ENCODE results near the gene PPP1R9B. TPM values are rescaled to one million over a fixed set of nuclear protein-coding genes. Genes with fewer than 3 reads are reported as not detected.

Gene PPP1R9B
- total and polyA plus RNA-seq, 4 donors = 0.90 to 26.1 (median 7.1) TPM

DNA sequence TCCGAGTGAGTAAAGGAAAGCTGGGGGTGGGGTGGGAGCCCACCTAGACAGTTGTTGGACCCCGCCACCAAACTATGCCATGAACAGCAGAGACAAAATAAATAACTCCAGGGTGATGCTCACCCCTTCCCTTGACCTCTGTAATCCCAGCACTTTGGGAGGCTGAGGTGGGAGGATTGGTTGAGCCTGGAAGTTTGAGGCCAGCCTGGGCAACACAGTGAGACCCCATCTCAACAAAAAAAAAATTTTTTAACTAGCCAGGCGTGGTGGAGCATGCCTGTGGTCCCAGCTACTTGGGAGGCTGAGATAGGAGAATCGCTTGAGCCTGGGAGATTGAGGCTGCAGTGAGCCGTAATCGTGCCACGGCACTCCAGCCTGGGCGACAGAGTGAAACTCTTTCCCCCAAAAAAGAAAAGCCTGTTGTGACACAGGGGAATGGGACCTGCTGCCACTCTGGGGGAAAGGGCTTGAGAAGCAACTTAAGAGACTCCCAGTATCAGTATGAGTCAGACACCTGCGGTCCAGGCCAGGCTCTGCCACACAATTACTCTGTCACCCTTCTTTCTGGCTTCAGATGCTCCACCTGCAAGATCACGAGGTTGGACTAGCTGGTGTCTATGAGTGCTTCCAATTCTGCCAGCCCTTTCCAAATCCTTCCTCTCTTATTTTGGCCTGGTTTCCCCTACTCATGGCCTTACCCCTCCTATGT, 20.3 kb upstream of the PPP1R9B start:
- no peak overlapping the region for H3K9ac ChIP-seq (ENCODE audit: low read depth in 1 of 2, low read length in 2 of 2)
- DNase-seq (ENCODE audit: low spot score) = no peak
- 88% methylated on average over 10 of the region's 10 CpGs for WGBS
- H3K9me3 ChIP-seq (ENCODE audit: control insufficient read depth in 4 of 4, low read length in 3 of 4) = no peaks in the 10 kb centered on the region
- H3K36me3 ChIP-seq (ENCODE audit: control insufficient read depth in 4 of 4, insufficient read depth in 3 of 4, low read depth in 1 of 4, low read length in 3 of 4) = no peaks in the 10 kb centered on the region
- TF ChIP-seq GABPA (IDR thresholded peaks at IDR 0.05 in 1 of 2, conservative IDR thresholded peaks at IDR 0.05 in 1 of 2) (no peak), RXRA (IDR thresholded peaks at IDR 0.05) (no peak), JUND (IDR thresholded peaks at IDR 0.05) (no peak), HNF4G (IDR thresholded peaks at IDR 0.05) (no peak), YY1 (IDR thresholded peaks at IDR 0.05) (no peak), HNF4A (conservative IDR thresholded peaks at IDR 0.05) (no peak), FOXA1 (IDR thresholded peaks at IDR 0.05) (no peak), NR2F2 (IDR thresholded peaks at IDR 0.05) (no peak), EGR1 (IDR thresholded peaks at IDR 0.05; ENCODE audit: low read depth in 2 of 2) (no peak), TAF1 (conservative IDR thresholded peaks at IDR 0.05) (no peak), SP1 (IDR thresholded peaks at IDR 0.05) (no peak)
- TF ChIP-seq, protein P1, sequence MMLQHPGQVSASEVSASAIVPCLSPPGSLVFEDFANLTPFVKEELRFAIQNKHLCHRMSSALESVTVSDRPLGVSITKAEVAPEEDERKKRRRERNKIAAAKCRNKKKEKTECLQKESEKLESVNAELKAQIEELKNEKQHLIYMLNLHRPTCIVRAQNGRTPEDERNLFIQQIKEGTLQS (IDR thresholded peaks at IDR 0.05) = no peak
- TF ChIP-seq, protein P2, sequence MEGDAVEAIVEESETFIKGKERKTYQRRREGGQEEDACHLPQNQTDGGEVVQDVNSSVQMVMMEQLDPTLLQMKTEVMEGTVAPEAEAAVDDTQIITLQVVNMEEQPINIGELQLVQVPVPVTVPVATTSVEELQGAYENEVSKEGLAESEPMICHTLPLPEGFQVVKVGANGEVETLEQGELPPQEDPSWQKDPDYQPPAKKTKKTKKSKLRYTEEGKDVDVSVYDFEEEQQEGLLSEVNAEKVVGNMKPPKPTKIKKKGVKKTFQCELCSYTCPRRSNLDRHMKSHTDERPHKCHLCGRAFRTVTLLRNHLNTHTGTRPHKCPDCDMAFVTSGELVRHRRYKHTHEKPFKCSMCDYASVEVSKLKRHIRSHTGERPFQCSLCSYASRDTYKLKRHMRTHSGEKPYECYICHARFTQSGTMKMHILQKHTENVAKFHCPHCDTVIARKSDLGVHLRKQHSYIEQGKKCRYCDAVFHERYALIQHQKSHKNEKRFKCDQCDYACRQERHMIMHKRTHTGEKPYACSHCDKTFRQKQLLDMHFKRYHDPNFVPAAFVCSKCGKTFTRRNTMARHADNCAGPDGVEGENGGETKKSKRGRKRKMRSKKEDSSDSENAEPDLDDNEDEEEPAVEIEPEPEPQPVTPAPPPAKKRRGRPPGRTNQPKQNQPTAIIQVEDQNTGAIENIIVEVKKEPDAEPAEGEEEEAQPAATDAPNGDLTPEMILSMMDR (IDR thresholded peaks at IDR 0.05; ENCODE audit: low read depth, low read length, missing input control) = no peak
- TF ChIP-seq, protein P3, sequence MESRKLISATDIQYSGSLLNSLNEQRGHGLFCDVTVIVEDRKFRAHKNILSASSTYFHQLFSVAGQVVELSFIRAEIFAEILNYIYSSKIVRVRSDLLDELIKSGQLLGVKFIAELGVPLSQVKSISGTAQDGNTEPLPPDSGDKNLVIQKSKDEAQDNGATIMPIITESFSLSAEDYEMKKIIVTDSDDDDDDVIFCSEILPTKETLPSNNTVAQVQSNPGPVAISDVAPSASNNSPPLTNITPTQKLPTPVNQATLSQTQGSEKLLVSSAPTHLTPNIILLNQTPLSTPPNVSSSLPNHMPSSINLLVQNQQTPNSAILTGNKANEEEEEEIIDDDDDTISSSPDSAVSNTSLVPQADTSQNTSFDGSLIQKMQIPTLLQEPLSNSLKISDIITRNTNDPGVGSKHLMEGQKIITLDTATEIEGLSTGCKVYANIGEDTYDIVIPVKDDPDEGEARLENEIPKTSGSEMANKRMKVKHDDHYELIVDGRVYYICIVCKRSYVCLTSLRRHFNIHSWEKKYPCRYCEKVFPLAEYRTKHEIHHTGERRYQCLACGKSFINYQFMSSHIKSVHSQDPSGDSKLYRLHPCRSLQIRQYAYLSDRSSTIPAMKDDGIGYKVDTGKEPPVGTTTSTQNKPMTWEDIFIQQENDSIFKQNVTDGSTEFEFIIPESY (IDR thresholded peaks at IDR 0.05) = no peak
- TF ChIP-seq, protein P4, sequence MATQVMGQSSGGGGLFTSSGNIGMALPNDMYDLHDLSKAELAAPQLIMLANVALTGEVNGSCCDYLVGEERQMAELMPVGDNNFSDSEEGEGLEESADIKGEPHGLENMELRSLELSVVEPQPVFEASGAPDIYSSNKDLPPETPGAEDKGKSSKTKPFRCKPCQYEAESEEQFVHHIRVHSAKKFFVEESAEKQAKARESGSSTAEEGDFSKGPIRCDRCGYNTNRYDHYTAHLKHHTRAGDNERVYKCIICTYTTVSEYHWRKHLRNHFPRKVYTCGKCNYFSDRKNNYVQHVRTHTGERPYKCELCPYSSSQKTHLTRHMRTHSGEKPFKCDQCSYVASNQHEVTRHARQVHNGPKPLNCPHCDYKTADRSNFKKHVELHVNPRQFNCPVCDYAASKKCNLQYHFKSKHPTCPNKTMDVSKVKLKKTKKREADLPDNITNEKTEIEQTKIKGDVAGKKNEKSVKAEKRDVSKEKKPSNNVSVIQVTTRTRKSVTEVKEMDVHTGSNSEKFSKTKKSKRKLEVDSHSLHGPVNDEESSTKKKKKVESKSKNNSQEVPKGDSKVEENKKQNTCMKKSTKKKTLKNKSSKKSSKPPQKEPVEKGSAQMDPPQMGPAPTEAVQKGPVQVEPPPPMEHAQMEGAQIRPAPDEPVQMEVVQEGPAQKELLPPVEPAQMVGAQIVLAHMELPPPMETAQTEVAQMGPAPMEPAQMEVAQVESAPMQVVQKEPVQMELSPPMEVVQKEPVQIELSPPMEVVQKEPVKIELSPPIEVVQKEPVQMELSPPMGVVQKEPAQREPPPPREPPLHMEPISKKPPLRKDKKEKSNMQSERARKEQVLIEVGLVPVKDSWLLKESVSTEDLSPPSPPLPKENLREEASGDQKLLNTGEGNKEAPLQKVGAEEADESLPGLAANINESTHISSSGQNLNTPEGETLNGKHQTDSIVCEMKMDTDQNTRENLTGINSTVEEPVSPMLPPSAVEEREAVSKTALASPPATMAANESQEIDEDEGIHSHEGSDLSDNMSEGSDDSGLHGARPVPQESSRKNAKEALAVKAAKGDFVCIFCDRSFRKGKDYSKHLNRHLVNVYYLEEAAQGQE (IDR thresholded peaks at IDR 0.05) = no peak
- no peak overlapping the region for H3K4me3 ChIP-seq (ENCODE audit: low read depth in 1 of 3, low read length in 3 of 3)
- no peaks in the 10 kb centered on the region for H3K27me3 ChIP-seq (ENCODE audit: control insufficient read depth in 4 of 4, insufficient read depth in 4 of 4, low read length in 3 of 4)
- no peak overlapping the region for H3K27ac ChIP-seq (ENCODE audit: low read depth in 1 of 2, low read length in 2 of 2)
- H3K4me1 ChIP-seq (ENCODE audit: control insufficient read depth in 4 of 4, insufficient read depth in 4 of 4, low read length in 3 of 4) = no peaks in the 10 kb centered on the region

Measured in liver (tissue), 9 donors.